Measurements from ENCODE around the gene LKAAEAR1.

The LKAAEAR1 gene

GRCh38 chr20:64049060-64049877 lies 34.9 kb downstream of the LKAAEAR1 start, which contains the start of gene SOX18:
SOX18 (minus strand) TSS chr20:64049639; CDS start chr20:64049516, 123 bp downstream.
- no peak for DNase-seq

GRCh38 chr20:64048402-64049044 lies 35.7 kb downstream of the LKAAEAR1 start:
- DNase-seq = no peak

GRCh38 chr20:64047968-64048401 lies 36.2 kb downstream of the LKAAEAR1 start:
- no peak for DNase-seq

GRCh38 chr20:64047046-64047389 lies 37.2 kb downstream of the LKAAEAR1 start:
- no peak for DNase-seq

- DNase-seq = no peak
These were observed 38.7 kb downstream of the LKAAEAR1 start for GRCh38 chr20:64045346-64046011.

- DNase-seq = no peak
These were observed 39.5 kb downstream of the LKAAEAR1 start for GRCh38 chr20:64044484-64045247.

GRCh38 chr20:64043768-64044167 lies 40.4 kb downstream of the LKAAEAR1 start:
- no peak for DNase-seq

GRCh38 chr20:64042054-64042781 lies 42.0 kb downstream of the LKAAEAR1 start:
- DNase-seq = no peak

- DNase-seq = no peak
These were observed 42.5 kb downstream of the LKAAEAR1 start for GRCh38 chr20:64041781-64042053.

- DNase-seq = no peak
These were observed 43.0 kb downstream of the LKAAEAR1 start for GRCh38 chr20:64041040-64041780.

GRCh38 chr20:64040231-64041039 lies 43.8 kb downstream of the LKAAEAR1 start:
- DNase-seq = no peak

GRCh38 chr20:64039293-64040160 lies 44.7 kb downstream of the LKAAEAR1 start:
- DNase-seq = no peak

GRCh38 chr20:64038565-64039292 lies 45.5 kb downstream of the LKAAEAR1 start:
- DNase-seq = peak; percentile 92

- DNase-seq = no peak
These were observed 46.0 kb downstream of the LKAAEAR1 start for GRCh38 chr20:64038224-64038564.

- DNase-seq = no peak
These were observed 46.5 kb downstream of the LKAAEAR1 start for GRCh38 chr20:64037498-64038213.

- DNase-seq = no peak
These were observed 47.0 kb downstream of the LKAAEAR1 start for GRCh38 chr20:64037199-64037497.

- DNase-seq = no peak
These were observed 47.6 kb downstream of the LKAAEAR1 start for GRCh38 chr20:64036346-64037198.

GRCh38 chr20:64035933-64036345 lies 48.3 kb downstream of the LKAAEAR1 start, which contains the start of gene C20orf204:
C20orf204 (plus strand) TSS chr20:64036182; CDS start chr20:64036324, 142 bp downstream.
- no peak for DNase-seq
